NCI-H526 treated with DMSO at 0.1 percent for 48 hours (cell line): ENCODE data around the gene SFTPB.
A peak's percentile ranks its signal among the peaks of the same experiment; 100 is the strongest.

ENCODE experiments used
- DNase-seq: peaks from one replicate; lab custom pipeline; 2025; lab: John Stamatoyannopoulos, UW

SFTPB gene

GRCh38 chr2:85702172-85702571 lies 34.2 kb upstream of the SFTPB start:
- no peak for DNase-seq

- DNase-seq = no peak
These were observed 31.3 kb upstream of the SFTPB start for GRCh38 chr2:85699325-85699724.

- DNase-seq = no peak
These were observed 30.9 kb upstream of the SFTPB start for GRCh38 chr2:85698880-85699254.

- DNase-seq = no peak
These were observed 30.3 kb upstream of the SFTPB start for GRCh38 chr2:85698184-85698879.

- no peak for DNase-seq
These were observed 29.7 kb upstream of the SFTPB start for GRCh38 chr2:85697716-85698115.

GRCh38 chr2:85697096-85697495 lies 29.1 kb upstream of the SFTPB start:
- no peak for DNase-seq

GRCh38 chr2:85695691-85696668 lies 28.0 kb upstream of the SFTPB start:
- DNase-seq = no peak

- DNase-seq = no peak
These were observed 27.1 kb upstream of the SFTPB start for GRCh38 chr2:85695121-85695520.

GRCh38 chr2:85694052-85695025 lies 26.3 kb upstream of the SFTPB start, which contains the start of gene GNLY:
GNLY (plus strand) TSS chr2:85694358; CDS start chr2:85694419, 61 bp downstream.
- no peak for DNase-seq

- DNase-seq = no peak
These were observed 24.1 kb upstream of the SFTPB start for GRCh38 chr2:85692039-85692645.

- DNase-seq = no peak
These were observed 22.9 kb upstream of the SFTPB start for GRCh38 chr2:85690932-85691331.

- DNase-seq = no peak
These were observed 16.8 kb upstream of the SFTPB start for GRCh38 chr2:85684806-85685205.

GRCh38 chr2:85684380-85684779 lies 16.4 kb upstream of the SFTPB start:
- no peak for DNase-seq

GRCh38 chr2:85682378-85682777 lies 14.4 kb upstream of the SFTPB start:
- DNase-seq = no peak

- no peak for DNase-seq
These were observed 13.8 kb upstream of the SFTPB start for GRCh38 chr2:85681776-85682175.

GRCh38 chr2:85681372-85681763 lies 13.4 kb upstream of the SFTPB start:
- DNase-seq = no peak

GRCh38 chr2:85680707-85681371 lies 12.8 kb upstream of the SFTPB start:
- DNase-seq = no peak

GRCh38 chr2:85678794-85679672 lies 11.0 kb upstream of the SFTPB start:
- peak; percentile 6 for DNase-seq

- no peak for DNase-seq
These were observed 10.4 kb upstream of the SFTPB start for GRCh38 chr2:85678377-85678776.
